ENCODE results near the gene TLE7. TPM values are rescaled to one million over a fixed set of nuclear protein-coding genes. Genes with fewer than 3 reads are reported as not detected.

Gene TLE7
- total RNA-seq, 2 donors from 2014 or later: 0.22 to 0.24 TPM

GRCh38 chr16:71399801-71400563, 41.9 kb downstream of the TLE7 start:
- H3K36me3 ChIP-seq (ENCODE audit: control insufficient read depth, insufficient read depth, low read length): no peaks in the 10 kb centered on the region
- 86 to 91% methylated on average over 3 to 11 of the region's 11 CpGs for WGBS, 2 experiments (ENCODE audit: insufficient coverage in 1 of 2, insufficient read length in 1 of 2)
- Mint-ChIP-seq H3K27ac (no peak overlapping the region), H3K9me3 (peaks cover 13% of the 10 kb centered on the region), H3K36me3 (ENCODE audit: low read depth) (no peaks in the 10 kb centered on the region), H3K4me3 (no peak overlapping the region), H3K27me3 (ENCODE audit: insufficient read depth) (no peaks in the 10 kb centered on the region), H3K4me1 (peaks cover 10% of the 10 kb centered on the region)
- H3K4me3 ChIP-seq (ENCODE audit: low read length): no peak overlapping the region
- no peak overlapping the region for H3K27ac ChIP-seq (ENCODE audit: low read depth, low read length)
- no peak for DNase-seq
- TF ChIP-seq CTCF (conservative IDR thresholded peaks at IDR 0.05): no peak
- no peaks in the 10 kb centered on the region for H3K27me3 ChIP-seq (ENCODE audit: control insufficient read depth, insufficient read depth, low read length, poor library complexity, severe bottlenecking)
- H3K9ac ChIP-seq (ENCODE audit: extremely low read depth, low read length, poor library complexity, severe bottlenecking): no peak overlapping the region
- no peaks in the 10 kb centered on the region for H3K4me1 ChIP-seq (ENCODE audit: control insufficient read depth, insufficient read depth, low read length)
- H3K9me3 ChIP-seq (ENCODE audit: control insufficient read depth, low read length): peaks cover 16% of the 10 kb centered on the region

- peaks cover 19% of the 10 kb centered on the region for H3K4me1 Mint-ChIP-seq
- Histone ChIP-seq H3K27ac (ENCODE audit: low read depth, low read length) (no peak overlapping the region), H3K9me3 (ENCODE audit: control insufficient read depth, low read length) (no peaks in the 10 kb centered on the region), H3K36me3 (ENCODE audit: control insufficient read depth, insufficient read depth, low read length) (no peaks in the 10 kb centered on the region), H3K9ac (ENCODE audit: extremely low read depth, low read length, poor library complexity, severe bottlenecking) (no peak overlapping the region), H3K4me1 (ENCODE audit: control insufficient read depth, insufficient read depth, low read length) (peaks cover 8% of the 10 kb centered on the region), H3K4me3 (ENCODE audit: low read length) (no peak overlapping the region), H3K27me3 (ENCODE audit: control insufficient read depth, insufficient read depth, low read length, poor library complexity, severe bottlenecking) (no peaks in the 10 kb centered on the region)
- WGBS, 2 experiments (ENCODE audit: insufficient coverage in 1 of 2, insufficient read length in 1 of 2): 90 to 94% methylated on average over 7 to 10 of the region's 10 CpGs
- no peak overlapping the region for H3K4me3 Mint-ChIP-seq
- H3K27me3 Mint-ChIP-seq (ENCODE audit: insufficient read depth): no peaks in the 10 kb centered on the region
- no peaks in the 10 kb centered on the region for H3K9me3 Mint-ChIP-seq
- H3K36me3 Mint-ChIP-seq (ENCODE audit: low read depth): no peaks in the 10 kb centered on the region
- DNase-seq: no peak
- no peak for TF ChIP-seq CTCF (conservative IDR thresholded peaks at IDR 0.05)
- H3K27ac Mint-ChIP-seq: peak overlapping the region; percentile 37
Observed at GRCh38 chr16:71396594-71396993, 45.3 kb downstream of the TLE7 start.

- H3K4me3 Mint-ChIP-seq: no peak overlapping the region
Observed at GRCh38 chr16:71389330-71389729, 52.5 kb downstream of the TLE7 start.

More at GRCh38 chr16:71389330-71389729, 52.5 kb downstream of the TLE7 start:
- TF ChIP-seq CTCF (conservative IDR thresholded peaks at IDR 0.05): no peak
- peaks cover 2% of the 10 kb centered on the region for H3K27me3 Mint-ChIP-seq (ENCODE audit: insufficient read depth)
- Histone ChIP-seq H3K9me3 (ENCODE audit: control insufficient read depth, low read length) (no peaks in the 10 kb centered on the region), H3K4me3 (ENCODE audit: low read length) (no peak overlapping the region), H3K27me3 (ENCODE audit: control insufficient read depth, insufficient read depth, low read length, poor library complexity, severe bottlenecking) (no peaks in the 10 kb centered on the region), H3K36me3 (ENCODE audit: control insufficient read depth, insufficient read depth, low read length) (no peaks in the 10 kb centered on the region), H3K4me1 (ENCODE audit: control insufficient read depth, insufficient read depth, low read length) (peaks cover 19% of the 10 kb centered on the region), H3K27ac (ENCODE audit: low read depth, low read length) (no peak overlapping the region), H3K9ac (ENCODE audit: extremely low read depth, low read length, poor library complexity, severe bottlenecking) (no peak overlapping the region)
- no peak for DNase-seq
- peaks cover 37% of the 10 kb centered on the region for H3K4me1 Mint-ChIP-seq
- WGBS, 2 experiments (ENCODE audit: insufficient coverage in 1 of 2, insufficient read length in 1 of 2): 88 to 96% methylated on average over 2 to 7 of the region's 7 CpGs
- H3K27ac Mint-ChIP-seq: no peak overlapping the region
- H3K36me3 Mint-ChIP-seq (ENCODE audit: low read depth): no peaks in the 10 kb centered on the region
- H3K9me3 Mint-ChIP-seq: no peaks in the 10 kb centered on the region

Data from endodermal cell (in vitro differentiated cells).